Fibroblast of lung (primary cell): ENCODE measurements around the gene VPS13D. TPM values are rescaled to one million over a fixed set of nuclear protein-coding genes. Genes with fewer than 3 reads are reported as not detected.

Source experiments
- DNase-seq, 2 donors: peaks; one replicate each; pipeline versions ENCODE4 v3.0.0 to v3.0.0-alpha.2; 2010; ENCODE audit warnings: low read depth in 2 of 2
- H2AFZ ChIP-seq: 2 replicates; pipeline ENCODE4 v1.5.1; 2012; ENCODE audit warnings: low read length, control low read depth, inconsistent platforms
- H3K27ac ChIP-seq: 2 replicates; pipeline ENCODE4 v1.5.1; 2011; ENCODE audit warnings: low read length, control low read depth; ENCODE audit not compliant: insufficient read depth
- H3K27me3 ChIP-seq: 2 replicates; pipeline ENCODE4 v1.5.1; 2011; ENCODE audit warnings: mild to moderate bottlenecking, low read length; ENCODE audit not compliant: control insufficient read depth, insufficient read depth
- H3K36me3 ChIP-seq: 2 replicates; pipeline ENCODE4 v1.5.1; 2011; ENCODE audit warnings: low read length; ENCODE audit not compliant: control insufficient read depth, insufficient read depth
- H3K4me1 ChIP-seq: 2 replicates; pipeline ENCODE4 v1.5.1; 2011; ENCODE audit warnings: low read length; ENCODE audit not compliant: control insufficient read depth, insufficient read depth; ENCODE audit errors: extremely low read depth
- H3K4me2 ChIP-seq: 2 replicates; pipeline ENCODE4 v1.5.1; 2011; ENCODE audit warnings: low read length, control low read depth; ENCODE audit not compliant: insufficient read depth; ENCODE audit errors: extremely low read depth
- H3K4me3 ChIP-seq, 4 experiments: fragments of 200-600 bp in 1 of 4; sonication (generic) in 1 of 4; replicated peaks in 1 of 4; 2 replicates each; pipeline ENCODE4 v1.5.1; 2011 to 2016; ENCODE audit warnings: low read length in 4 of 4, low read depth in 3 of 4, mild to moderate bottlenecking in 3 of 4, control low read depth in 2 of 4, inconsistent platforms in 1 of 4, mixed read lengths in 1 of 4; ENCODE audit not compliant: insufficient read depth in 1 of 4; ENCODE audit errors: control extremely low read depth in 1 of 4
- H3K79me2 ChIP-seq: 2 replicates; pipeline ENCODE4 v1.5.1; 2012; ENCODE audit warnings: mild to moderate bottlenecking, low read length, inconsistent platforms; ENCODE audit not compliant: control insufficient read depth, insufficient read depth
- H3K9ac ChIP-seq: 2 replicates; pipeline ENCODE4 v1.5.1; 2011; ENCODE audit warnings: mild to moderate bottlenecking, low read length, control low read depth; ENCODE audit not compliant: insufficient read depth
- H3K9me3 ChIP-seq: 2 replicates; pipeline ENCODE4 v1.5.1; 2012; ENCODE audit warnings: low read depth, low read length; ENCODE audit not compliant: control insufficient read depth, insufficient read depth
- H4K20me1 ChIP-seq: 2 replicates; pipeline ENCODE4 v1.5.1; 2011; ENCODE audit warnings: low read length; ENCODE audit not compliant: control insufficient read depth, insufficient read depth; ENCODE audit errors: extremely low read depth
- CTCF ChIP-seq, 2 donors: IDR thresholded peaks in 1 of 2; conservative IDR thresholded peaks in 1 of 2; 1 replicate in 1 of 2; 2 replicates in 1 of 2; pipeline ENCODE4 v1.5.1; 2011 to 2012; ENCODE audit warnings: low read length in 2 of 2, control low read depth in 1 of 2, inconsistent platforms in 1 of 2, low read depth in 1 of 2, mild to moderate bottlenecking in 1 of 2
- EZH2 ChIP-seq: IDR thresholded peaks from 2 replicates; pipeline ENCODE4 v1.5.1; 2012; ENCODE audit warnings: low read length, control low read depth, mild to moderate bottlenecking; ENCODE audit errors: missing control alignments
- polyA plus RNA-seq, 2 donors: library from polyadenylated mRNA; depleted of rRNA in 1 of 2; stranded (reverse) in 1 of 2; unstranded in 1 of 2; fragments of >200 nt; gene quantifications; 2 replicates each; pipeline ENCODE4 v1.2.1, GENCODE V29; 2011 to 2012; ENCODE audit warnings: missing spikeins in 1 of 2
- total RNA-seq: library from RNA; depleted of rRNA; stranded (reverse); fragments of >200 nt; gene quantifications from 2 replicates; pipeline ENCODE4 v1.2.1, GENCODE V29; 2014

VPS13D gene
- total and polyA plus RNA-seq, 2 donors (not counting 1 experiment from before 2014, with no cell fraction given): 14.6 to 40.0 TPM

GRCh38 chr1:12495725-12496124 lies 265.9 kb downstream of the VPS13D start:
- Histone ChIP-seq H2AFZ (no peak overlapping the region), H3K9me3 (no peaks in the 10 kb centered on the region), H3K27me3 (no peaks in the 10 kb centered on the region), H4K20me1 (no peaks in the 10 kb centered on the region), H3K4me3 (no peak overlapping the region), H3K9ac (no peak overlapping the region), H3K27ac (no peak overlapping the region), H3K36me3 (no peaks in the 10 kb centered on the region), H3K79me2 (no peaks in the 10 kb centered on the region), H3K4me2 (no peak overlapping the region), H3K4me1 (no peaks in the 10 kb centered on the region)
- no peak for DNase-seq
- TF ChIP-seq CTCF (conservative IDR thresholded peaks at IDR 0.05 in 1 of 2, IDR thresholded peaks at IDR 0.05 in 1 of 2; ENCODE audit: low read depth in 1 of 2, low read length in 2 of 2) (no peak), EZH2 (no peak)

GRCh38 chr1:12496154-12496961 lies 266.5 kb downstream of the VPS13D start:
- no peak for TF ChIP-seq CTCF (conservative IDR thresholded peaks at IDR 0.05 in 1 of 2, IDR thresholded peaks at IDR 0.05 in 1 of 2; ENCODE audit: low read depth in 1 of 2, low read length in 2 of 2)
- TF ChIP-seq EZH2: no peak
- no peaks in the 10 kb centered on the region for H4K20me1 ChIP-seq
- H3K79me2 ChIP-seq: no peaks in the 10 kb centered on the region
- H3K27me3 ChIP-seq: no peaks in the 10 kb centered on the region
- no peaks in the 10 kb centered on the region for H3K9me3 ChIP-seq
- H3K4me2 ChIP-seq: no peak overlapping the region
- H3K36me3 ChIP-seq: no peaks in the 10 kb centered on the region
- no peak overlapping the region for H3K4me3 ChIP-seq
- no peak overlapping the region for H2AFZ ChIP-seq
- H3K4me1 ChIP-seq: no peaks in the 10 kb centered on the region
- peak in 1 of 2 donors; percentile 61 for DNase-seq
- no peak overlapping the region for H3K9ac ChIP-seq
- H3K27ac ChIP-seq: no peak overlapping the region

GRCh38 chr1:12499539-12500240 lies 269.9 kb downstream of the VPS13D start:
- Histone ChIP-seq H3K4me2 (no peak overlapping the region), H3K9ac (no peak overlapping the region), H3K9me3 (no peaks in the 10 kb centered on the region), H3K79me2 (no peaks in the 10 kb centered on the region), H3K27ac (no peak overlapping the region), H3K36me3 (no peaks in the 10 kb centered on the region), H2AFZ (no peak overlapping the region), H3K4me3 (no peak overlapping the region), H4K20me1 (no peaks in the 10 kb centered on the region), H3K4me1 (no peaks in the 10 kb centered on the region), H3K27me3 (no peaks in the 10 kb centered on the region)
- no peak for DNase-seq
- TF ChIP-seq EZH2 (no peak), CTCF (conservative IDR thresholded peaks at IDR 0.05 in 1 of 2, IDR thresholded peaks at IDR 0.05 in 1 of 2; ENCODE audit: low read depth in 1 of 2, low read length in 2 of 2) (no peak)
